ENCODE data around the gene WIPF2.

GRCh38 chr17:40181205-40181604 is 37.9 kb upstream of the WIPF2 start:
- TF ChIP-seq TAF1 (IDR thresholded peaks at IDR 0.05; ENCODE audit: borderline replicate concordance, insufficient read depth, low read length): no peak
- TF ChIP-seq POLR2AphosphoS5 (IDR thresholded peaks at IDR 0.05; ENCODE audit: low read depth, low read length): no peak

Data from PFSK-1 (cell line).